ENCODE results near the gene COL6A1.
"Not testable (repeated sequence)": the region's sequence is repeated elsewhere in the genome, so short reads cannot be mapped to it uniquely, and the experiment has no call there.

COL6A1 gene

DNA sequence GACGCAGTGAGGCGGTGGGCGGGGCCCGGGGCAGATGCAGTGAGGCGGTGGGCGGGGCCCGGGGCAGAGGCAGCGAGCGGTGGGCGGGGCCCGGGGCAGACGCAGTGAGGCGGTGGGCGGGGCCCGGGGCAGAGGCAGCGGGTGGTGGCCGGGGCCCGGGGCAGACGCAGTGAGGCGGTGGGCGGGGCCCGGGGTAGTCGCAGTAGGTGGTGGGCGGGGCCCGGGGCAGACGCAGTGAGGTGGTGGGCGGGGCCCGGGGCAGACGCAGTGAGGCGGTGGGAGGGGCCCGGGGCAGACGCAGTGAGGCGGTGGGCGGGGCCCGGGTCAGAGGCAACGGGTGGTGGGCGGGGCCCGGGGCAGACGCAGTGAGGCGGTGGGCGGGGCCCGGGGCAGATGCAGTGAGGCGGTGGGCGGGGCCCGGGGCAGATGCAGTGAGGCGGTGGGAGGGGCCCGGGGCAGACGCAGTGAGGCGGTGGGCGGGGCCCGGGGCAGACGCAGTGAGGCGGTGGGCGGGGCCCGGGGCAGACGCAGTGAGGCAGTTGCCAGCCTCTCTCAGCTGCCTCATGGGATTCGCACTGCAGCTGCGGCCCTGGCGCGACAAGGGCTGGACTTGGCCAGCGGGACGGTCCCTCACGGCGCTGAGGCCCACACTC is 24.4 kb downstream of the COL6A1 start:
- DNase-seq (ENCODE audit: low read depth in 2 of 2): not testable (repeated sequence)

DNA sequence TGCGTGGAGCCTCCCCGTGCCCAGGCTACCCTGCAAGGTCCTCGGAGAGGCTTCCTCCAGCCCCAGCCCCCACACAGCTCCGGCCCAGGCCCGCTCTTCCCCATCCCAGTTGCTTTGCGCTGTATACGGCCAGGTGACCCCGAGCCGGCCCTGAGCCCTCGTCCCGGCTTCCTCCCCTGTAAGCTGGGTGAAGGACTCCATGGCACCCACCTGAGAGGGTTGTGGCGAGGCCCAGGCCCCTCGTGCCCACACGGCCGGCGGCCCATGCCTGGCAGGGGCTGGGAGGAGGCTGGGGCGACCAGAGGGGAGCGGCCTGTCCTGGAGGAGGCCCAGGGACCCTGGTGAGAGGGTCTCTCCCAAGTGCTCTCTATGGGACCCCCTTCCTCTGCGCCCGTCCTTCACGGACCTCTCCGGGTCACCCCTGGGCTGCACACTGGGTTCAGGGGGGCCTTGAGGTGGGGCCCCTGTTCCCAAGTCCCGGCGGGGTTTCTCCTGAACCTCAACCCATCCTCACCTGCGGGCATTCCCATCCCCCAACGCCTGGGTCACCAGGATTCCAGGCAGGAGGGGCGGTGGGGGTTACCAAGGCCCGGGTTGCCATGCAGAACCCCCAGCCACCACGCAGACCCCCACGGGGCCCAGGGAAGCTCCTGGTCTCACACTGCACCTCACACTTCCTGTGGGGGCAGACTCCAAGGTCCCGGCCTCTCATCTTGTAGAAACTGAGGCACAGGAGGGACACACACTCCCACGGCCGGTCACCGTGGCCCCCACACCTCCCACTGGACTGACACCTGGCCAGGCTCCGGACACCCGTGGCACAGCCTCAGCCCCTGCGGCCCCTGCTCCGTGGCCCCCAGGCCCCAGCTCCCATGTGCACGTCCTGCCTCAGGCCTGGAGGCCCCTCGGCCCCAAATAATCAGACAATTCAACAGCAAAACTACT is 25.2 kb downstream of the COL6A1 start:
- DNase-seq (ENCODE audit: low read depth in 2 of 2): no peak

GRCh38 chr21:46007492-46007868 is 25.9 kb downstream of the COL6A1 start:
- no peak for DNase-seq (ENCODE audit: low read depth in 2 of 2)

DNA sequence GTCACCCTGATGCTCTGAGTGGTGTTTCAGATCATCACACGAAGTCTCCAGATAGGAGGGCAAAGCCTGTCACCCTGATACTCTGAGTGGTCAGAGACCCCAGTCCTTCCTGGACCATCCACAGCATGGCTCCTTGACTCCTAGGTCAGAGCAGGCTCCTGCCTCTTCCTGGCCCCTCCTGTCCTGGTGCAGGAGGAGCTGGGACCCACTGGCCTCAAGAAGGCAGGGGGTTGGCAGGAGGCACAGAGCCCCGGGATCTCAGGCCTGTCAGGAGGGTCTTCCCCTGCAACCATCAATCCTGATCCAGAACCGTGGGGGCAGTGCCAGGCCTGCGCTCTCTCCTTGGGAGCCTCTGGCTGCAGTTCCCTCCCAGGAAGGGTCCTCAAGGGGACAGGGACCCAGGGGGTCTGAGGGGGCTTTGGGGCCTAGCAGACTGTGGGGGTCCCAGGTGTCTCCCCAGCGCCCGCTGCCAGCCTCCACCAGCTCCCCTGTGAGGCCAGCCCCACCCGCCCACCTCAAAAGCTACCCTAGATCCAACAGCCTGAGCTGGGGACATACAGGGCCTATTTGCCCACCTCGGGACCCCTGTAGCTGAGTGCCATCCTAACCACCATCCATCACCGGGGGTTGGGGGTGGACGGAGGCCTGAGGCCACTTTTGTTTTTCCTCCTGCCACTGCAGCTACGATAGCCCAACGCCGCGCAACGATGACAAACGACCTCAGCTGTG is 27.5 kb downstream of the COL6A1 start:
- no peak for DNase-seq (ENCODE audit: low read depth in 2 of 2)

GRCh38 chr21:46009951-46010705 is 28.6 kb downstream of the COL6A1 start:
- no peak for DNase-seq (ENCODE audit: low read depth in 2 of 2)

GRCh38 chr21:46011267-46011967 is 29.8 kb downstream of the COL6A1 start:
- no peak for DNase-seq (ENCODE audit: low read depth in 2 of 2)

DNA sequence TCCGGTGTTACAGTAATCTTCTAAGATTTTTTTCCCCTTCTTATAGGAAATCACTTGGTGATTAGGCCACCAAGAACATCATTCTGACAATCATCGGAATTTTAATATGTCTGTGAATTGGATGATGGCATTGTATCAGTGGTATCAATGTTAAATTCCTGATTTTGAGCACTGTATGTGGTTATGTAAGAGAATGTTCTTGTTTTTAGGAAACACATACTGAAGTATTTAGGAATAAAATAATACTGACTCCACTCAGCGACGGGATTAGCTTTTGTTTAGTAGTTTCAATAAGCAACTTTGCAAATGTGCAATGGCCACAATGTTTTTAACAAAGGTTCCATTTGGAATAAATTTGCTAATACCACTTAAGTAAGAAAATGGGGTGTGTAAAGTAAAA is 30.6 kb downstream of the COL6A1 start:
- no peak for DNase-seq (ENCODE audit: low read depth in 2 of 2)

DNA sequence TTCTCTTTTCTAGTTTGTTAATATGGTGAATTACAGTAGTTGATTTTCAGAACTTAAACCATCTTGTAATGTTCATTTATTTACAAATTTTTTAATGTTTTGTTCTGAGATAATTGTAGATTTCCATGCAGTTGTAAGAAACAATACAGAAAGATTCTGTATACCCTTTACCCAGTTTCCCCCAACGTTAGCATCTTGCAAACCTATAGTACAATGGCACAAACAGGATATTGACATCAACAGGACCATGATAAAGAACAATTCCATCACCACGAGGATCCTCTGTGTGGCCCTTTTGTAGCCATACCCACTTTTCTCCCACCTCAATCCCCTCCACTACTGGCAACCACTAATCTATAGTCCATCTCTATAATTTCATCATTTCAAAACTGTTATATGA is 33.3 kb downstream of the COL6A1 start:
- DNase-seq (ENCODE audit: low read depth in 2 of 2): no peak

DNA sequence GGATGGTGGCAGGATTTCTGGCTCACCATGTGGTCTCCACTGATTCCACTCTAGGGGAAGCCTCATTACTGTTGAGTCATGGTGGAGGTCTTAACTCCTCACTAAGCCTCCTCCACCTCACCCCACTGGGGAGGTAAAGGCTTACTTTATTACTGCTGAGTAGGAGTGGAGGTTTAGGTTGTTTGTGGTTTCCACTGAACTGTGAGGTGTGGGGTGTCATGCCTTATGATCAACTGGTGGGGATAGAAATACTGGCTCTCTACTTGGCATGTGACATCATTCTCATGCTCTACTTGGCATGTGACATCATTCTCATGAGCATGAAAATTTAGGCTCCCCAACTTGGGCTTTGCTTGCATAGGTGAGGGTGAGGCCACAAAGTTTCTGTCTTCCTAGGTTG is 35.6 kb downstream of the COL6A1 start:
- no peak for DNase-seq (ENCODE audit: low read depth in 2 of 2)

DNA sequence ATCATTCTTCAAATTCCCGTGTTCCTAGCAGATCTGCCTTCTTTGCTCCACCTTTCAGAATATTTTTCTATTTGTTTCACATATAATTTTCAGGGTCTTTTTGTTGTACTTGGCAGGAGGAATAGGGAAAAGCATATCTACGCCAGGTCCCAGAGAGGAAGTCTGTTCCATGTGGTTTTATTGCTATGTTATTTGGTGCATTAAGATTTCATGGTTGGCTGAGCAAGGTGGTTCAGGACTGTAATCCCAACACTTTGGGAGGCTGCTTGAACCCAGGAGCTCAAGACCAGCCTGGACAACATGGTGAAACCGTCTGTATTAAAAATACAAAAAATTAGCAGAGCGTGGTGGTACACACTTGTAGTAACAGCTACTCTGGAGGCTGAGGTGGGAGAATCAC is 36.1 kb downstream of the COL6A1 start:
- DNase-seq (ENCODE audit: low read depth in 2 of 2): no peak

- no peak for DNase-seq (ENCODE audit: low read depth in 2 of 2)
Observed at GRCh38 chr21:46018615-46019014, 37.0 kb downstream of the COL6A1 start.

DNA sequence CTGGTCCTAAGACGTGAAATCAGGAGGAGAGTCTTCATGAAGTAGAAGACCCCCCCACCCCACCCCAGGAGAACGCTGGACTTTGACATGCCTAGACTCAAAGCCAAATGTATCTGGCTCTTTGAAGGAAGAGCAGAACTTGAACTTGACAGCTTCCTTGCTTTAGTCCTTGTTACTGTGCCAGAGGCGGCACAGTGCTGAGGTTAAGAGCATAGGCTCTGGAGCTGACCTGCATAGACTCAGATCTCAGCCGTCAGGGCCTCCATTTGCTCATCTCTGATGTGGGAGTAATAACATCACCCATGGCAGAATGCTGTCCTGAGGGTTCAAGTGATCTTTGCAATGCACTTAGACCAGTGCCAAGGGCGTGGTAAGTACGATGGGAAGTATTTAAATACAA is 39.0 kb downstream of the COL6A1 start:
- no peak for DNase-seq (ENCODE audit: low read depth in 2 of 2)

GRCh38 chr21:46021398-46021797 is 39.8 kb downstream of the COL6A1 start:
- DNase-seq (ENCODE audit: low read depth in 2 of 2): no peak

- no peak for DNase-seq (ENCODE audit: low read depth in 2 of 2)
Observed at GRCh38 chr21:46021978-46022544, 40.5 kb downstream of the COL6A1 start.

GRCh38 chr21:46022551-46023525 is 41.3 kb downstream of the COL6A1 start:
- no peak for DNase-seq (ENCODE audit: low read depth in 2 of 2)

DNA sequence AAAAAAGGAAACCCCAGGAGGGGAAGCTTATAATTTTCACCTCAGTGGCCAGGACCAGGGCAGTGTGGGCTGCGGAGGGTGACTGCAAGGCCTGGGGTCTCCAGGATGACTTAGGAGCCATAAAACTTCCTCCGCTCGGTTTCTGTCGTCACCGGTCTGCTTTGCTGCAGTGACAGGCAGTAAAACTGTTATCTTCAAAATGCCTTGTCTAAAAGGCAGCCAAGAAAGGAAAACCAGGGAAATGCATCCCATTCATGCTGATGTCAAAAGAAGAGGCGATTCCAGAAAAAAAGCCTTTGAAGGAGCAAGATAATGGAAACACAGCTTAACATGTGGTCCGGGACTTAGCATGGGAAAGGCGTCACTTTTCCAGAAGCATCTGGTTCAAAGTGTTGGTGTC is 42.0 kb downstream of the COL6A1 start:
- DNase-seq (ENCODE audit: low read depth in 2 of 2): no peak

GRCh38 chr21:46024141-46024540 is 42.6 kb downstream of the COL6A1 start:
- no peak for DNase-seq (ENCODE audit: low read depth in 2 of 2)

DNA sequence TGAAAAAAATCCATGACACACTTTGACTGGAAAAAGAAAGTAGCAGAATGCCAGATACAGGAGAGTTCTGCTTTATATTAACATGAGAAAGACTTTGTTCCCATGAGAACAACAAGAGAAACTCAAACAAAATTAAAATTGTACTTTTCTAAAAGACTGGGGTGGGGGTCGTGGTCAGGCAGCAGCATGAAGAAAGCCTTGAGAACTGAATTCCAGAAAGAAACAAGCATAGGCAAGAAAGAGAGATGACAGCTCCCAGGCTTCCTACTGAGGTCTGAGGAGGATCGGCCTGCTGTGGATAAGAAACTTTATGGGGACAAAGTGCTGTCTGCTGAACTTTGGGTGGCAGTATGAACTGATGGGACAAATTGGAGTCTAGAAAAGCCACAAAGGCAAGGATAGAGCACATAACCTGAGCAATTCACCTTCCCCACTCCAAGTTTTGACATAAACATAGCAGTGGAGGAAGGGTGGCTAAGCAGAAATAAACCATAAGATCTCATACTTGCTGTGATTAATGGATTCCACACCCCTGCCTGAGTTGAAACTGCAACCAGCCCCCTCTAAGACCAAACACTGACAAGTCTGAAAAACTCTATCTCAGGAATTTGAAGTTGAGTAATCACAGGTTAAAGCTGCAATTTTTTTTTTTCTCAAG is 43.7 kb downstream of the COL6A1 start:
- DNase-seq (ENCODE audit: low read depth in 2 of 2): no peak

DNA sequence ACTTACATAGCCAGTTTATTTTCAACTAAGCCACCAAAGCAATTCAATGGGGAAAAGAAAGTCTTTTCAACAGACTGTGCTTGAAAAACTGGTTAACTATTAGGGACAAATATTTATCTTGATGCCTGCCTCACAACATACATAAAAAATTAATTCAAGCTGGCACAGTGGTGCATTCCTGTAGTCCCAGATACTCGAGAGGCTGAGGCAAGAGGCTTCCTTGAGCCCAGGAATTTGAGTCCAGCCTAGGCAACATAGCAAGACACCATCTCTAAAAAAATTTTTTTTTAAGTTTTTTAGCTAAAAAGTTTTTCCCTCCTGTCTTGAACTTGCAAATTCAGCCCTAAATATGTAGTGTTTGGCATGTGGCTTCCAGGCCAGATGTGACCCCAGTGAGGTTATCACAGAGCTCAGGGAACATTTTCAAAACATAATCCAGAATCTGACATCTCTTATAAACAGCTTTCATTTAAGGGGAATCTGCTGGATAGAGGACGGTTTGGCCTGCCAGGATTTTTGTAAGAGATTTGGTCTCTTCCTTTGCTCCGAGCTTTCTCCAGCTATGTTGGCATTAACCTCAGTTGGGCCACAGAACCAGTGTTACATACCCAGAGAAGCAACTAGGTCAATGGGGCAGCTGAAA is 46.4 kb downstream of the COL6A1 start:
- no peak for DNase-seq (ENCODE audit: low read depth in 2 of 2)

Data from stimulated activated CD4-positive, alpha-beta T cell treated with anti-CD3 and anti-CD28 coated beads, Interleukin-1b, Interleukin-23, amount 100 ng/mL, for 1 hour (primary cell).